ENCODE data around the gene GP1BB. TPM values are rescaled to one million over a fixed set of nuclear protein-coding genes. Genes with fewer than 3 reads are reported as not detected.

GP1BB gene
- total and polyA plus RNA-seq, 8 donors: 3.3 to 11.1 (median 5.4) TPM; not detected in 1

GRCh38 chr22:19714312-19715187, 8.8 kb upstream of the GP1BB start, which contains the start of gene SEPTIN5:
TSS of gene SEPTIN5 (plus strand) at chr22:19714503. CDS start at chr22:19714589, 86 bp downstream.
- Histone ChIP-seq H3K27me3 (peaks cover 23 to 76% of the 10 kb centered on the region in 2 donors), H3K27ac (no peak within 1 kb of the TSS)

DNA sequence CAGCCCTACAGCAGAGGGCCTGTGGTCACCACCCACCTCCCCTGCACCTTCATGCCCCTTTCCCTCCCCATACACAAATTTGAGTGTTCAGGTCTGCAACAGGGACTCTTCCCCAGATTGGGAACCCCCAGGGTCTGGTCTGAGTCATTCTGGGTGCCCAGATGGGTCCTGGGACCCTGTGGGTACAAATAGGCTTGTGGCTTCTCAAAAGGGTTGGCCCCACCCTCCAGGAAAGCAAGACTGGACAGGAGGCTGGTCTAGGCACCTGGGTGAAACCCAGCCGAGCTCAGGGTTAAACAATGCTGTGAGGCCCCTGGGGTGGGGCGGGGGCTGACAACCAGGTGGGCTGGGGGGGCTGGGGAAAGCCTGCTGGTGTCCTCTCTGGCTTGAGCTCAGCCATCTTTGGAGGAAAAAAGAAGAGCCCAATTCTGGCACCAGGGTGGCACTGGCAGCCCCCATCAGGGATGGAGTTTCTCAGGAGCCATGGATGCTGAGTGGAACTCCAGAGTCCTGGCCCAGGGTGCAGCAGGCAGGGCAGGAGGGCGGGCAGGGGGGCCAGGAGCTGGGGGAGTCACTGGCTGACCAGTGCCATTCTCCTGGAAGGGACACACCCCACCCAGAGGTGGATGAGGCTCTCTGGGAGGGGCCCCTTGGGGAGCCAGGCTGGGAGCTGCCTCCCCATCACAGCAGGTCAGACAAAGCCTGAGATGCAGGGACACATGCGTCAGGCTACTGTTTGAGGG, 8.0 kb upstream of the GP1BB start:
- ATAC-seq (no peak), DNase-seq (peak in 1 of 4 donors; percentile 71)
- Histone ChIP-seq H3K27ac (no peak overlapping the region), H3K36me3 (peaks cover 0 to 5% of the 10 kb centered on the region in 2 donors), H3K9me3 (no peaks in the 10 kb centered on the region), H3K4me1 (peaks cover 8 to 49% of the 10 kb centered on the region in 2 donors), H3K27me3 (peaks cover 23 to 79% of the 10 kb centered on the region in 2 donors), H3K4me3 (peak overlapping the region; percentile 36 to 50)
- TF ChIP-seq CTCF (IDR thresholded peaks at IDR 0.05): no peak
- intact Hi-C loops (cut with DNase I): no loop called here

More at GRCh38 chr22:19714312-19715187, 8.8 kb upstream of the GP1BB start, which contains the start of gene SEPTIN5:
- no peaks in the 10 kb centered on the region for H3K9me3 ChIP-seq
- peaks cover 8 to 49% of the 10 kb centered on the region in 2 donors for H3K4me1 ChIP-seq
- H3K4me3 ChIP-seq: peak within 1 kb of the TSS; percentile 36 to 50
- ATAC-seq (no peak), DNase-seq (peak in 1 of 4 donors; percentile 82)
- intact Hi-C loops (cut with DNase I): no loop called here
- TF ChIP-seq CTCF (IDR thresholded peaks at IDR 0.05): no peak
- H3K36me3 ChIP-seq: no peaks in the 10 kb centered on the region

- peak in 1 of 4 donors; percentile 43 for DNase-seq
- peaks cover 8 to 49% of the 10 kb centered on the region in 2 donors for H3K4me1 ChIP-seq
Observed at GRCh38 chr22:19716041-19716828, 7.1 kb upstream of the GP1BB start.

GRCh38 chr22:19716829-19717105, 6.6 kb upstream of the GP1BB start:
- H3K27ac ChIP-seq: no peak overlapping the region
- H3K9me3 ChIP-seq: no peaks in the 10 kb centered on the region
- no peak overlapping the region for H3K4me3 ChIP-seq
- peaks cover 23 to 93% of the 10 kb centered on the region in 2 donors for H3K27me3 ChIP-seq
- intact Hi-C loops (cut with DNase I): no loop called here
- H3K4me1 ChIP-seq: peaks cover 8 to 49% of the 10 kb centered on the region in 2 donors
- TF ChIP-seq CTCF (IDR thresholded peaks at IDR 0.05): no peak
- no peak for DNase-seq
- H3K36me3 ChIP-seq: peaks cover 0 to 19% of the 10 kb centered on the region in 2 donors
- ATAC-seq: no peak

More at GRCh38 chr22:19716041-19716828, 7.1 kb upstream of the GP1BB start:
- intact Hi-C loops (cut with DNase I): no loop called here
- Histone ChIP-seq H3K36me3 (peaks cover 0 to 13% of the 10 kb centered on the region in 2 donors), H3K27me3 (peaks cover 23 to 87% of the 10 kb centered on the region in 2 donors), H3K4me3 (no peak overlapping the region), H3K27ac (no peak overlapping the region), H3K9me3 (no peaks in the 10 kb centered on the region)
- no peak for ATAC-seq
- no peak for TF ChIP-seq CTCF (IDR thresholded peaks at IDR 0.05)
